ENCODE results near the gene FOXL3. TPM values are rescaled to one million over a fixed set of nuclear protein-coding genes. Genes with fewer than 3 reads are reported as not detected.
"Not testable (repeated sequence)": the region's sequence is repeated elsewhere in the genome, so short reads cannot be mapped to it uniquely, and the experiment has no call there.

FOXL3 gene
- total and polyA plus RNA-seq, 4 donors: not detected

DNA sequence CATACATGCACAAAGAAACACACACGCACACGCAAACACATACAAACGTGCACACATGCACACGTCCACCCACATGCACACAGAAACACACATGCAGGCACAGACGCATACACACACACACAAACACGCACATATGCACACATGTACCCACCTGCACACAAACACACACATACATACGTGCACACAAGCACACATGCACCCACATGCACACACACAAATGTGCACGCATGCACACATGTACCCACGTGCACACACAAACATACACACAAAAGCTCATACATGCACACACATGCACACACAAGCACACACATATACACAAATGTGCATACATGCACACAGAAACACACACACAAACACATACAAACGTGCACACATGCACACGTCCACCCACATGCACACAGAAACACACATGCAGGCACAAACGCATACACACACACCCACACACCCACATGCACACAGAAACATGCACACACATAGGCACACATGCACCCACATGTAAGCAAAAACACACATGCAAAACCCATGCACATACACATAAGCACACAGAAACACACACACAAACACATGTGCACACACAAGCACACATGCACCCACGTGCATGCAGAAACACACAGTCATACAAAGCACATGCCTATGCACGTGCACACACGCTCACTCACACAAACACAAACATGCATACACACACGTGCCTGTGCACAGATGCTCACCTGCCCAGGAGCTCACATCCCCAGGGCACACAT, 44.8 kb downstream of the FOXL3 start (continued):
- TF ChIP-seq, protein P1, sequence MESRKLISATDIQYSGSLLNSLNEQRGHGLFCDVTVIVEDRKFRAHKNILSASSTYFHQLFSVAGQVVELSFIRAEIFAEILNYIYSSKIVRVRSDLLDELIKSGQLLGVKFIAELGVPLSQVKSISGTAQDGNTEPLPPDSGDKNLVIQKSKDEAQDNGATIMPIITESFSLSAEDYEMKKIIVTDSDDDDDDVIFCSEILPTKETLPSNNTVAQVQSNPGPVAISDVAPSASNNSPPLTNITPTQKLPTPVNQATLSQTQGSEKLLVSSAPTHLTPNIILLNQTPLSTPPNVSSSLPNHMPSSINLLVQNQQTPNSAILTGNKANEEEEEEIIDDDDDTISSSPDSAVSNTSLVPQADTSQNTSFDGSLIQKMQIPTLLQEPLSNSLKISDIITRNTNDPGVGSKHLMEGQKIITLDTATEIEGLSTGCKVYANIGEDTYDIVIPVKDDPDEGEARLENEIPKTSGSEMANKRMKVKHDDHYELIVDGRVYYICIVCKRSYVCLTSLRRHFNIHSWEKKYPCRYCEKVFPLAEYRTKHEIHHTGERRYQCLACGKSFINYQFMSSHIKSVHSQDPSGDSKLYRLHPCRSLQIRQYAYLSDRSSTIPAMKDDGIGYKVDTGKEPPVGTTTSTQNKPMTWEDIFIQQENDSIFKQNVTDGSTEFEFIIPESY (IDR thresholded peaks at IDR 0.05): no peak

DNA sequence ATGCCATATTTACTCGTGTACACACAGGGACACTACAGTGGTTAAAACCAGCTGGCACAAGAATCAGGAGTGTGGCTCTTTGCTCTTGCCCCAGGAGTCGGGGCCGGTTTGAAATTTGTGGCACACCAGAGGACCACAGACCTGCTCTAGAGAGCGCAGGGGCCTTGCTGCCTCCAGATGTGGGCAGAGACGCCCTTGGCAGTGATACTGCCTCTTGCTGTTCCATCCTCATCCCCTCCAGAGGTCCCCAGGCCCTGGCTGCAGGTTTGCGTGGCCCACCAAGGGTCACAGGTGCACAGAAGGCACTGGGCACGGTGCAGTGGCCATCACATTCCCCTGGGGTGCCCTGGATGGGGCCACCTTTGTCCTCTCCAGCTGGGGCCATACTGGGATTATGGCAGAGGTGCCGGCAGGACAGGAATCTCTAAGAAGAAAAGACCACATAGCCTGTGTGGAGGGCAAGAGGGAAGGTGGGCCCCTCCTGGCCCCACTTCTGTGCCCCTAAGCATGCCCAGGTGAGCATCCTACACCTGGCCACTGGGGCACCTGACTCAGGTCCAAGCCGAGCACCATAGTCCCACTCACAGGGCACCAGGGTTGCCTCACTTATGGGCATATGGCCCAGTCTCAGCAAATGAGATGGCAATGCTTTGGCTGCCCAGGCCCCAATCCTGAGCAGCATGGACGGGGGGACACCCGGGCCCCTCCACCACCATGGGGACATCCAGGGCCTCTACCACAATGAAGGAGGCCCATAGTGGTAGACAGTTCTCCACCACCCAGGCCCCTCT, 45.6 kb downstream of the FOXL3 start:
- Histone ChIP-seq H3K9ac (ENCODE audit: low read depth in 1 of 2, low read length in 2 of 2) (no peak overlapping the region), H3K4me1 (ENCODE audit: control insufficient read depth in 4 of 4, insufficient read depth in 4 of 4, low read length in 3 of 4) (peaks cover 0 to 3% (median 0%) of the 10 kb centered on the region in 4 donors), H3K27me3 (ENCODE audit: control insufficient read depth in 4 of 4, insufficient read depth in 4 of 4, low read length in 3 of 4) (no peaks in the 10 kb centered on the region), H3K4me3 (ENCODE audit: low read depth in 1 of 3, low read length in 3 of 3) (no peak overlapping the region), H3K27ac (ENCODE audit: low read depth in 1 of 2, low read length in 2 of 2) (no peak overlapping the region), H3K9me3 (ENCODE audit: control insufficient read depth in 4 of 4, low read length in 3 of 4) (no peaks in the 10 kb centered on the region), H3K36me3 (ENCODE audit: control insufficient read depth in 4 of 4, insufficient read depth in 3 of 4, low read depth in 1 of 4, low read length in 3 of 4) (no peaks in the 10 kb centered on the region)
- DNase-seq (ENCODE audit: low spot score): no peak
- TF ChIP-seq RAD21 (IDR thresholded peaks at IDR 0.05) (no peak), RXRA (IDR thresholded peaks at IDR 0.05) (no peak), HNF4G (IDR thresholded peaks at IDR 0.05) (no peak), FOXA1 (IDR thresholded peaks at IDR 0.05) (no peak), TAF1 (conservative IDR thresholded peaks at IDR 0.05) (no peak), HNF4A (conservative IDR thresholded peaks at IDR 0.05) (no peak)
- TF ChIP-seq, protein P2, sequence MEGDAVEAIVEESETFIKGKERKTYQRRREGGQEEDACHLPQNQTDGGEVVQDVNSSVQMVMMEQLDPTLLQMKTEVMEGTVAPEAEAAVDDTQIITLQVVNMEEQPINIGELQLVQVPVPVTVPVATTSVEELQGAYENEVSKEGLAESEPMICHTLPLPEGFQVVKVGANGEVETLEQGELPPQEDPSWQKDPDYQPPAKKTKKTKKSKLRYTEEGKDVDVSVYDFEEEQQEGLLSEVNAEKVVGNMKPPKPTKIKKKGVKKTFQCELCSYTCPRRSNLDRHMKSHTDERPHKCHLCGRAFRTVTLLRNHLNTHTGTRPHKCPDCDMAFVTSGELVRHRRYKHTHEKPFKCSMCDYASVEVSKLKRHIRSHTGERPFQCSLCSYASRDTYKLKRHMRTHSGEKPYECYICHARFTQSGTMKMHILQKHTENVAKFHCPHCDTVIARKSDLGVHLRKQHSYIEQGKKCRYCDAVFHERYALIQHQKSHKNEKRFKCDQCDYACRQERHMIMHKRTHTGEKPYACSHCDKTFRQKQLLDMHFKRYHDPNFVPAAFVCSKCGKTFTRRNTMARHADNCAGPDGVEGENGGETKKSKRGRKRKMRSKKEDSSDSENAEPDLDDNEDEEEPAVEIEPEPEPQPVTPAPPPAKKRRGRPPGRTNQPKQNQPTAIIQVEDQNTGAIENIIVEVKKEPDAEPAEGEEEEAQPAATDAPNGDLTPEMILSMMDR (IDR thresholded peaks at IDR 0.05; ENCODE audit: low read depth, low read length, missing input control): no peak
- TF ChIP-seq, protein P3, sequence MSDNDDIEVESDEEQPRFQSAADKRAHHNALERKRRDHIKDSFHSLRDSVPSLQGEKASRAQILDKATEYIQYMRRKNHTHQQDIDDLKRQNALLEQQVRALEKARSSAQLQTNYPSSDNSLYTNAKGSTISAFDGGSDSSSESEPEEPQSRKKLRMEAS (IDR thresholded peaks at IDR 0.05): no peak
- 93% methylated on average over 11 of the region's 11 CpGs for WGBS

DNA sequence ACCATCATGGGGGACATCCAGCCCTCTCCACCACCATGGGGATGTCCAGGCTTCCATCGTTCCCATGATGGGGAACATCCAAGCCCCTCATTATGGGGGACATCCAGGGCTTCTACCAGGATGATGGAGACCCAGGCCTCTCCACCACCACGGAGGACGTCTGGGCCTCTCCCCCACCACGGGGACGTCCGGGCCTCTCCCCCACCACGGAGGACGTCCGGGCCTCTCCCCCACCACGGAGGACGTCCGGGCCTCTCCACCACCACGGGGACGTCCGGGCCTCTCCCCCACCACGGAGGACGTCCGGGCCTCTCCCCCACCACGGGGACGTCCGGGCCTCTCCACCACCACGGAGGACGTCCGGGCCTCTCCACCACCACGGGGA, 46.2 kb downstream of the FOXL3 start:
- not testable (repeated sequence) for H3K9me3 ChIP-seq (ENCODE audit: control insufficient read depth in 4 of 4, low read length in 3 of 4); H3K9ac ChIP-seq (ENCODE audit: low read depth in 1 of 2, low read length in 2 of 2); H3K4me3 ChIP-seq (ENCODE audit: low read depth in 1 of 3, low read length in 3 of 3); H3K27me3 ChIP-seq (ENCODE audit: control insufficient read depth in 4 of 4, insufficient read depth in 4 of 4, low read length in 3 of 4); H3K4me1 ChIP-seq (ENCODE audit: control insufficient read depth in 4 of 4, insufficient read depth in 4 of 4, low read length in 3 of 4); H3K27ac ChIP-seq (ENCODE audit: low read depth in 1 of 2, low read length in 2 of 2); DNase-seq (ENCODE audit: low spot score); H3K36me3 ChIP-seq (ENCODE audit: control insufficient read depth in 4 of 4, insufficient read depth in 3 of 4, low read depth in 1 of 4, low read length in 3 of 4)
- WGBS: 91% methylated on average over 25 of the region's 25 CpGs

All from liver (tissue), 9 donors.